Testis (tissue), 3 donors: ENCODE results near the gene FGF5. TPM values are rescaled to one million over a fixed set of nuclear protein-coding genes. Genes with fewer than 3 reads are reported as not detected.
A peak's percentile ranks its signal among the peaks of the same experiment; 100 is the strongest.

Experiments used
- DNase-seq: peaks from one replicate; pipeline ENCODE4 v3.0.0-alpha.2; 2019
- H3K27ac ChIP-seq, 2 donors: fragments of 200-600 bp; sonication (generic); one replicate each; pipeline ENCODE4 v1.5.1; 2019
- H3K27me3 ChIP-seq: fragments of 200-600 bp; sonication (generic); one replicate; pipeline ENCODE4 v1.5.1; 2019
- H3K36me3 ChIP-seq: fragments of 200-600 bp; sonication (generic); one replicate; pipeline ENCODE4 v1.5.1; 2017; ENCODE audit warnings: low read depth; ENCODE audit errors: missing control alignments
- H3K4me1 ChIP-seq: fragments of 200-600 bp; sonication (generic); one replicate; pipeline ENCODE4 v1.5.1; 2019
- H3K4me3 ChIP-seq, 2 donors: fragments of 200-600 bp; sonication (generic); one replicate each; pipeline ENCODE4 v1.5.1; 2017 to 2019
- H3K9me3 ChIP-seq: fragments of 200-600 bp; sonication (generic); one replicate; pipeline ENCODE4 v1.5.1; 2017
- POLR2A ChIP-seq: fragments of 450-650 bp; IDR thresholded peaks from one replicate; pipeline ENCODE4 v1.6.1; 2017; ENCODE audit warnings: antibody characterized with exemption, mild to moderate bottlenecking, moderate library complexity
- WGBS, 2 donors: methylation state at CpG; one replicate each; pipeline ENCODE4 v1.1.5; 2018; 5-methylcytosine and 5-hydroxymethylcytosine counted together
- intact Hi-C: fragments of 100-400 bp; cut with DNase I; formaldehyde crosslinking; loops from one replicate; pipeline ENCODE4 v1.15.1; 2023; ENCODE audit warnings: low total_unique reads
- polyA plus RNA-seq: library from polyadenylated mRNA; stranded (reverse); fragments of 350-450 nt; fragmentation: Illumina TruSeq; extraction: RNeasy Lipid Tissue Mini Kit (QIAGEN cat#74804); gene quantifications from one replicate; pipeline ENCODE4 v1.2.3, GENCODE V29; 2014; ENCODE audit warnings: low read depth, low replicate concordance; ENCODE audit not compliant: insufficient read depth
- total RNA-seq, 2 donors: library from RNA; depleted of rRNA; stranded (reverse); fragments of >200 nt; gene quantifications; one replicate each; pipeline ENCODE4 v1.2.3, GENCODE V29; 2016
- TF ChIP-seq, protein P1 (sequence below), 3 experiments: fragments of 450-650 bp in 2 of 3; fragments of 200-600 bp in 1 of 3; sonication (generic) in 1 of 3; IDR thresholded peaks; one replicate each; pipeline ENCODE4 v1.5.1; 2016 to 2019; ENCODE audit warnings: antibody characterized with exemption in 3 of 3, mild to moderate bottlenecking in 2 of 3, moderate library complexity in 1 of 3

FGF5 gene
- total and polyA plus RNA-seq, 3 donors from 2014 or later, result not detected

DNA sequence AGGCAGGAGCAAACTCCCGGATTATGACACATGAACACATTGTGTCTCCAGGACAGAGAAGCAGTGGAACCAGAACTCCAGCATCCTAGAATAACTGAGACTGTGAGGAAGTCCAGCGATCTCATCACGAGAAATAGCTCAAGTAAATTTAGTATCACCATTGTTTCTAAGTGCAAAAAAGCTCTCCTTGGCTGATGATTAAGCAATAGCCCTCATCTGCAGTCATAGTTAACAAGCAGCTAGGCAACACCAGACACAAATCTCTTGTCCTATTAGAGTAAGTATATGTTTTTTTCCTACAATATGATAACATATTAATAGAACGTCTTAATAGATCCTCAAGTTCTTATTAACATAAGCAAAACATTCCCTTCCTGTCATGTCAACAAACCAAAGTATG lies 66.7 kb downstream of the FGF5 start:
- TF ChIP-seq POLR2A, result no peak
- TF ChIP-seq, protein P1, sequence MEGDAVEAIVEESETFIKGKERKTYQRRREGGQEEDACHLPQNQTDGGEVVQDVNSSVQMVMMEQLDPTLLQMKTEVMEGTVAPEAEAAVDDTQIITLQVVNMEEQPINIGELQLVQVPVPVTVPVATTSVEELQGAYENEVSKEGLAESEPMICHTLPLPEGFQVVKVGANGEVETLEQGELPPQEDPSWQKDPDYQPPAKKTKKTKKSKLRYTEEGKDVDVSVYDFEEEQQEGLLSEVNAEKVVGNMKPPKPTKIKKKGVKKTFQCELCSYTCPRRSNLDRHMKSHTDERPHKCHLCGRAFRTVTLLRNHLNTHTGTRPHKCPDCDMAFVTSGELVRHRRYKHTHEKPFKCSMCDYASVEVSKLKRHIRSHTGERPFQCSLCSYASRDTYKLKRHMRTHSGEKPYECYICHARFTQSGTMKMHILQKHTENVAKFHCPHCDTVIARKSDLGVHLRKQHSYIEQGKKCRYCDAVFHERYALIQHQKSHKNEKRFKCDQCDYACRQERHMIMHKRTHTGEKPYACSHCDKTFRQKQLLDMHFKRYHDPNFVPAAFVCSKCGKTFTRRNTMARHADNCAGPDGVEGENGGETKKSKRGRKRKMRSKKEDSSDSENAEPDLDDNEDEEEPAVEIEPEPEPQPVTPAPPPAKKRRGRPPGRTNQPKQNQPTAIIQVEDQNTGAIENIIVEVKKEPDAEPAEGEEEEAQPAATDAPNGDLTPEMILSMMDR (IDR thresholded peaks at IDR 0.05), result no peak
- H3K4me1 ChIP-seq, result peaks cover 4% of the 10 kb centered on the region
- WGBS, 2 donors, result 71 to 76% methylated on average over 4 of the region's 4 CpGs
- no peak overlapping the region for H3K27ac ChIP-seq
- H3K4me3 ChIP-seq, result no peak overlapping the region
- DNase-seq, result no peak
- intact Hi-C loops, result no loop called here
- no peaks in the 10 kb centered on the region for H3K9me3 ChIP-seq
- H3K27me3 ChIP-seq, result no peaks in the 10 kb centered on the region
- H3K36me3 ChIP-seq, result no peaks in the 10 kb centered on the region

DNA sequence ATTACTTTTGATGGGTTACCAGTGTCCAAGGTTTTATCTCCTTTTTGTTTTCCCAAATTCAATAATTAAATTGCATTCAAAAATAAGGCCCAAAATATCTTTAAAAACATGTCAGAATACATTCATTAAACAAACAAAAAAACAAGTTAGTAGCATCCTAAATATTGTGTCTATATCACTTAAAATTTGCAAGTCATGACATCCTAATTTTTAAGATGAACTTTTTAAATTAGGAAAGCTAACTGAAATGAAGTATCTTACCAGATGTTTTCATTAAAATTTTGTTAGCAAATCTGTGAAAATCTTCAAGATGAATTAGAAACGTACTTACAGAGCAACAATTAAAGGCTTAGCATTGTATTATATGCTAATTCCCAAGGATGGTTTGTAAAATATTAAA lies 68.1 kb downstream of the FGF5 start:
- WGBS, 2 donors, result 52 to 73% methylated on average over 1 of the region's 1 CpG
- H3K27ac ChIP-seq, result no peak overlapping the region

DNA sequence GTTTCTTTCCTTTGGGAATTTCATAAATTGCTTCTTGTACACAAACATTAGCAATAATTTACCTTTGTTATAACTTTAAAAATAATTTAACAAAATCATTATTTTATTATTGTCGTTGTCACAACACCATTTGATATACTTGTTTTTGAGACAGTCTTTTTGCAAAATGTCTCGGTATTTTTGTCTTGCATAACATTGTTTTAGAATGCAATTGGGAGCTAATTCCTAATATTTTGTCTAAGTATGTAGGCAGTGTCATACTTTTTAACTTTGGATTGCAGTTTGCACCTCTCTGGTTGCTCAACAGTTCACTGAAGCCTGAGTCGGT lies 68.7 kb downstream of the FGF5 start:
- intact Hi-C loops, result no loop called here
- DNase-seq, result no peak
- H3K9me3 ChIP-seq, result no peaks in the 10 kb centered on the region
- no peak overlapping the region for H3K27ac ChIP-seq
- no peaks in the 10 kb centered on the region for H3K36me3 ChIP-seq
- H3K4me3 ChIP-seq, result peak overlapping the region; percentile 56 to 69
- H3K27me3 ChIP-seq, result no peaks in the 10 kb centered on the region
- peaks cover 4% of the 10 kb centered on the region for H3K4me1 ChIP-seq
- TF ChIP-seq POLR2A, result no peak
- TF ChIP-seq, protein P1 (IDR thresholded peaks at IDR 0.05), result no peak
- 10 to 16% methylated on average over 3 of the region's 3 CpGs for WGBS, 2 donors

More for the DNA sequence above, 68.1 kb downstream of the FGF5 start:
- Histone ChIP-seq H3K36me3 (no peaks in the 10 kb centered on the region), H3K4me1 (peaks cover 4% of the 10 kb centered on the region), H3K27me3 (no peaks in the 10 kb centered on the region), H3K9me3 (no peaks in the 10 kb centered on the region), H3K4me3 (no peak overlapping the region)
- intact Hi-C loops, result no loop called here
- TF ChIP-seq, protein P1 (IDR thresholded peaks at IDR 0.05), result no peak
- TF ChIP-seq POLR2A, result no peak
- DNase-seq, result no peak

DNA sequence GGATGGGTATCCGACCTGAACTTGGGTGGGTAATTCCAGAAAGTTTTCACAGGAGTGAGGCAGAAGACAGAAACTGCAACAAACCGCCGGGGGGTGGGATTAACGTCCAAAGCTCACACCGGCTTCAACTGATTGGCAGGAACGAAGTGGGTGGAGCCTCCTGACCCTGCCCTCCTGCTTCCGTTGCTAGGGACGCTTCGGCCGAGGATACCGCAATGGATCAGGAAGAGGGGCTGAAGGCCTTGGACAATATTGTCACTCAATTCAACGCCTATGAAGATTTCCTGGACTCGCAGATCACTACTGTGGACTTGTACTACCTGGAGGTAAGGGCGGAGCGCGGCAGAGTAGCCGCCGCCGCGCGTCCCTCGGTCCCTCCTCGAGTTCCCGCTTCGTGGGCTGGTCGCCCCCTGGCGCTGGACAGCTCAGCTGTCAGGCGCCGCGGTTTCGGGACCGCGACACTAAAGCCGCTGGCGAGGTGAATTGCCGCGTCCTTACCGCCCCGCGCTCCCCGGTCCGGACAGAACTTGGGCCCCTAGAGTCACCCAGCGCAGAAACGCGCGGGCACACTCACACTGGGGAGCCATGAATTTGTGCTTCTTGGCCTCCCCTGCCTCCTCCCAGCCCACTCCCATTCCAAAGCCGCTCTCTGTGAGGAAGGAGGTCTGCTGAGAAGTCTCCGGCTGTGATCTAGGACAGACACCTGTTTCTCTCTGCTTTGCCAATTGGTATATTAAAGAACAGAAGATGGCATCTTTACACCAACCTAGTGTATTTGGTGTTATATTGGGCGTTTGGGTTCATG lies 69.3 kb downstream of the FGF5 start, which contains the start of gene CFAP299:
Gene CFAP299 (plus strand): TSS at position 177 of the 805 bp plus-strand sequence.
- 0% methylated on average over 17 to 42 of the region's 49 CpGs for WGBS, 2 donors
- Histone ChIP-seq H3K36me3 (no peaks in the 10 kb centered on the region), H3K4me1 (peaks cover 4% of the 10 kb centered on the region), H3K27me3 (no peaks in the 10 kb centered on the region), H3K9me3 (no peaks in the 10 kb centered on the region), H3K4me3 (peak within 1 kb of the TSS; percentile 56 to 69), H3K27ac (no peak within 1 kb of the TSS)
- intact Hi-C loops, result no loop called here
- peak; percentile 95 for DNase-seq
- TF ChIP-seq, protein P1 (IDR thresholded peaks at IDR 0.05), result peak in 2 of 3 experiments; percentile 19 to 34
- no peak for TF ChIP-seq POLR2A

DNA sequence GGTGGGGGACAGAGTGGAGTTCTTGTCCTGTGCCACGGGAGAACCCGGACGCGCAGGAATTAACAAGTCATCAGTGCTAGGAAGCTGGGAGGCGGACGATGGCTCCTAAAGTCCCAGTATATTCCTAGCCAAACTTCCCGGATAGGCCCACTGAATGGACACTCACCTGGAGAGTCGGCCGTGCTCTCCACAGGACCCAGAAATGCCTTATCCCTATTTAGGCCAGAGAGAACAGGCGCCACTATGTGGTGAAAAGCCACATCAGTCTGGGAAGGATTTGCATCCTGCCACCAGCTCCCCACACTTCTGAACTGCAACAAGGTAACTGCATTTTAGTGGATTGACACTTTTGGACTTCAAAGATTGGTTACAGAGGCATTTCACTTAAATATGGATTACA lies 70.1 kb downstream of the FGF5 start:
- TF ChIP-seq POLR2A, result no peak
- TF ChIP-seq, protein P1 (IDR thresholded peaks at IDR 0.05), result peak in 1 of 3 experiments; percentile 20
- 12% methylated on average over 7 to 10 of the region's 10 CpGs for WGBS, 2 donors
- H3K4me3 ChIP-seq, result no peak overlapping the region
- no peaks in the 10 kb centered on the region for H3K9me3 ChIP-seq
- no peak overlapping the region for H3K27ac ChIP-seq
- H3K4me1 ChIP-seq, result peaks cover 4% of the 10 kb centered on the region
- DNase-seq, result peak; percentile 22
- intact Hi-C loops, result no loop called here
- no peaks in the 10 kb centered on the region for H3K27me3 ChIP-seq
- no peaks in the 10 kb centered on the region for H3K36me3 ChIP-seq
